GM12891 (cell line): ENCODE data around the gene PLCXD3.
"Not testable (repeated sequence)": the region's sequence is repeated elsewhere in the genome, so short reads cannot be mapped to it uniquely, and the experiment has no call there.

Experiments
- DNase-seq: peaks from one replicate; pipeline ENCODE4 v3.0.0; 2011; ENCODE audit warnings: low spot score; ENCODE audit not compliant: insufficient read length
- FAIRE-seq: peaks from 2 replicates; lab custom pipeline; 2011; peaks lifted over from hg19 to GRCh38; lab: Jason Lieb, UNC
- PAX5 ChIP-seq: IDR thresholded peaks from 2 replicates; pipeline ENCODE4 v1.6.1; 2011; ENCODE audit warnings: low read length, moderate library complexity, mild to moderate bottlenecking; ENCODE audit not compliant: insufficient read depth, severe bottlenecking
- POLR2A ChIP-seq: IDR thresholded peaks from 2 replicates; pipeline ENCODE4 v1.6.1; 2011; ENCODE audit warnings: low read depth, low read length, control low read depth
- POLR2AphosphoS5 ChIP-seq: IDR thresholded peaks from 2 replicates; pipeline ENCODE4 v1.6.1; 2011; ENCODE audit warnings: low read depth, low read length, control low read depth
- POU2F2 ChIP-seq: IDR thresholded peaks from 2 replicates; pipeline ENCODE4 v1.6.1; 2011; ENCODE audit warnings: low read depth, mild to moderate bottlenecking, control low read depth, low read length, moderate library complexity
- SPI1 ChIP-seq: IDR thresholded peaks from 2 replicates; pipeline ENCODE4 v1.6.1; 2011; ENCODE audit warnings: low read depth, low read length, control low read depth
- TAF1 ChIP-seq: IDR thresholded peaks from 2 replicates; pipeline ENCODE4 v1.6.1; 2011; ENCODE audit warnings: low read depth, low read length, control low read depth

Gene PLCXD3

DNA sequence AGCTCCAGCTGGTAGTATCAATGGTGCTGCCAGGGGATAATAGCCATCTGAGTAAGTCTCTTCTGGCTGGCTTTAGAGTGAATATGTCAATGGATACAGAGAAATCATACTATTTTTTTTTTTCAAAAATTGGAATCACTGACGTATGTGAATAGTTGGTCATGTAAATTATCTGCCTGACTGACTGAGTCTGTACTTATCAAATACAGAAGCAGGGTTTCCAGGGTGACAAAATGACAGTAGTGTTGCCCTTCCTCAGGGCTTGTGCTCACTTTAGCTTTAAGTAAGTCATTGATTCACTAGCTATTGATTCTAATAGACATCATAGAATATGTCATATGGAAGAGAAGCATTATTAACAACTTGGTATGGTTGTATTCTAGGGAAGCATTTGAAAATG is 171.1 kb downstream of the PLCXD3 start:
- no peak for DNase-seq
- TF ChIP-seq POU2F2 (no peak), POLR2AphosphoS5 (no peak), TAF1 (no peak), POLR2A (no peak), SPI1 (no peak), PAX5 (no peak)
- no peak for FAIRE-seq

DNA sequence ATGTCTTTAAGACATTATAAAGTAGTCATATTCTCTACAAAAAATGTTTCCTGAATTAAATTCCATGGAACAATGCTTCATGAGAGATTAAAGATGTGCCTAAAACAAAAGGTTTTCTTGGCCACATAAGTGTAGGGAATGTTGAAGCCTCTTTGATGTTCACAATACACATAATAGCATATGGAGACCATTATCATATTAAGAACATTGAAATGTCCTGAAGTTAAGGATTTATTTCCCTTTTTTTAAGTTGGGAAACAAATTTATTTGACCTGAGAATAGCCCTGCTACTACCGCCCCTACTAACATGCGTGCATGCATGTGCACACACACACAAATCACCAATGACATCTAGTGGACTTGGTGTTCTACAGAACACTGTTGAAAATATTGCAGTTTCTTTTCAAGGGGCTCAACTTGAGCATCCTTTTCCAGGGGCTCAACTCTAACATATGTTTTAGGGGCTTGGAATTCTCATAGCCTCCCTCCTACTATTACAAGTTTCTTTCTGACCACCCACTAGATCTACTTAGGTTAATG is 172.2 kb downstream of the PLCXD3 start:
- no peak for DNase-seq
- FAIRE-seq = no peak
- TF ChIP-seq POLR2AphosphoS5 (no peak), SPI1 (no peak), TAF1 (no peak), POLR2A (no peak), PAX5 (no peak), POU2F2 (no peak)

DNA sequence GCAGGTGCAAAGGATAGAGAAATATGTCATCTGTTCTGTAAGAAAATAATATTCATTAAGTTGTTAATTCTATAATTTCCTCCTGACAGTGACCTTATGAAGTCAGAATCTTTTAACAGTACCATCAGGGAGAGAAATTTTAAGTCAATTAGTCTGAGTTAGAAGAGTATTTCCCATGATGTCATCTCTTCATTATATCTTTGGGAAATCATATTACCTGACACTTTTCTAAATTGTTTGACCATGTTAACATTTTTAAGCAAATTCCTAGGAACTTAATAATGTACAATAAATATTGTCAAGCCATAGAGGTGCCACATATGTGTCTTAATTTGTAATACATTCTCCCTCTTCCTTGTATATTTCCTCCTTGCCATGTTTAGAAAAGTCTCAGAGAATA is 172.7 kb downstream of the PLCXD3 start:
- TF ChIP-seq POU2F2 (no peak), PAX5 (no peak), POLR2AphosphoS5 (no peak), TAF1 (no peak), POLR2A (no peak), SPI1 (no peak)
- DNase-seq = no peak
- no peak for FAIRE-seq

DNA sequence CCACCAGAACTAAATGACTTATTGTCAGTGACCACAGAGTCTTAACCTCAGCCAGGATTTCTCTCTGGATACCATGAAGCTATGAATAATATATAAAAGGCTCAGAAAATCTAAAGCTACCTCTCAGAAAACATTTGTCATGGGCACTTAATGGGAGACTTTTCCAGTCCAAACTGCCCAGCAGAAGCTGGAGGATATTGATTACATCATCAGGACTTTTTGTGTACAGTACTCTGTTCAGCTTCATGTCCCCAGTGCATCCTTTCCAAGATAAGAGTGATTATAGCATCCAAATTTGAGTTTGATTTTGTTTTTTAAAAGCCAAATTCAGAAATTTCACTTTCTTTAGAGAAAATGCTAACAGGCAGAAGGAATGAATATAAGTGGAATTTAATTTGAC is 173.2 kb downstream of the PLCXD3 start:
- DNase-seq (no peak), FAIRE-seq (no peak)
- TF ChIP-seq TAF1 (no peak), POLR2AphosphoS5 (no peak), SPI1 (no peak), POU2F2 (no peak), POLR2A (no peak), PAX5 (no peak)

DNA sequence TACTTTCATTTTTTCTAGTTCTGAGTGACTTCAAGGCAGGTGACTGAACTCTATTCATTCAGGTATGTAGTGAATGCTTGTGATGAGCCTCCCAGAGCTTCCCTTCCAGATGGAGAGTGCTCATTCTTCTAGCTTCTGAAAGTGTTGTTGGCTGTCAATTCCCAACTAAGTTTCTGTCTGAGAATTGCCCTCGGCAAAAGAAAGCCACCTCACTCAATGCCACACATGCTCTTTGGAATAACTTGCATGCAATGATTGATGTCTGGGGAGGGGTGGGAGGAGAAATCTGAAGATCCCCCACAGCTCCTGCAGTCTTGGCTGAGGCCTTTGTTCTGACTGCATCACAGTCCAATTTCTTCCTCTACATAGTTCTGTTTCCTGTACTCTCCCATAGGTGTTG is 173.9 kb downstream of the PLCXD3 start:
- DNase-seq (no peak), FAIRE-seq (no peak)
- no peak for TF ChIP-seq POLR2A
- no peak for TF ChIP-seq POLR2AphosphoS5
- no peak for TF ChIP-seq POU2F2

DNA sequence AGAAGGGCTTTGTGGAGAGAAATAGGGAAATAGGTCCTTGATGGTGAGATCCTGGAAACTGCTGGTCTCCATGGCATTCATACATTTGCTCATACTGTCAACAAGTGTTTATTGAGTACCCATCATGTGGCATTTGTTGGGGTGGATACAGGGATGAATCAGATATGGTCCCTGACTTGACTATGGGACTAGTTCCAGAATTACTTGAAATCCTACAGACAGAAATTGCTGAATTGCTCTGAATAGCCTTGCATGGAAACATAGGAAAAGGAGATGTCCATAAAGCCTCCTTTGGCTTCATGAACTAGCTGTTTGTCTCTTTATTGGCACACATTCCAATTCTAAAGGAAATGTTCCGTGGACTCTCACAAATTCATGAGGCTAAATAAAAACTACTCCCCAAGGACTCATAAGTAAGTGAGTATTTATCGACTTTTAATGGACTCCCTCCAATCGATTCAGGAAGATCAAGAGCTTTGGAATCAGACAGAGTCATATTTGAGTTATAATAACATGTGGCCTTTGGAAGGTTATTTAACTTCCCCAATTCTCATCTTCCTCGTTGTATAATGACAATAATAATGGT is 174.7 kb downstream of the PLCXD3 start:
- no peak for TF ChIP-seq PAX5
- FAIRE-seq (no peak), DNase-seq (no peak)

DNA sequence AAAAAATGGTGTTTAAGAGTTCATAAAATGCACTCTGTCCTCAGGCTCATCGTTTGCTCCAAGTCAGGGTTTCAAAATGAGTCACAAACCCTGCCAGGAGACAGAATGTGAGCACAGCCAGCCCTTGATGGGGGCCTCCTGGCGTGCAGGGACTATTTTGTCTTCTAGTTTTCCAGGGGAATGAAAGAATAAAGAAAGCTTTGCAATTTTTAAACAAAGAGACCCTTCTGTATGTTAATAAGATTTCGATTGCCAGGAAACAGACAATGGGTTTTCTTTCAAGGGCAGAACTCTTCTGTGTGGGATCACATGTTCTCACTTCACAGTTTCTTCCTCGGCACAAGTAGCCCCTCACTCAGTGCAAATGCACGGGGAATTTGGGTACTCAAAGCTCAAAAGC is 175.6 kb downstream of the PLCXD3 start:
- no peak for FAIRE-seq

DNA sequence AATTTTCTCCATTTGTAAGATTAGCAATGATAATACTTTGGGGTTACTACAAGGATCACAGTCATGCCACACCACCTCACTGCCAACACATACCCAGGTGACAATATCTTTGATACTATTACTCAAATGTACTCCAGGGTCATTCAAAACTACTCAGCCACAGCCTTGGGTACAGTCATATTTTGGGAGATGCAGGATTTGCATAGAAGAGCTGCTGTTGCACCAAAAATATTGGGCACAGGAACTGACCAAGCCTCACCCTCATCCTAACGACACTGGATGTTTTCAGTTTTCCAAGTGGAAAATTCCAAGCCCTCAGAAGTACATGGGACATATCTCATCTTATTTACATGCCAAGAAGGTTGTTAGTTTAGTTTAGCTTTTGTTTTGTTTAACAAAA is 176.2 kb downstream of the PLCXD3 start:
- FAIRE-seq (no peak), DNase-seq (no peak)
- TF ChIP-seq TAF1 (no peak), POLR2A (no peak)

More for the DNA sequence above, 175.6 kb downstream of the PLCXD3 start:
- DNase-seq = no peak
- TF ChIP-seq SPI1 (no peak), POLR2A (no peak), TAF1 (no peak), POLR2AphosphoS5 (no peak), POU2F2 (no peak), PAX5 (no peak)

DNA sequence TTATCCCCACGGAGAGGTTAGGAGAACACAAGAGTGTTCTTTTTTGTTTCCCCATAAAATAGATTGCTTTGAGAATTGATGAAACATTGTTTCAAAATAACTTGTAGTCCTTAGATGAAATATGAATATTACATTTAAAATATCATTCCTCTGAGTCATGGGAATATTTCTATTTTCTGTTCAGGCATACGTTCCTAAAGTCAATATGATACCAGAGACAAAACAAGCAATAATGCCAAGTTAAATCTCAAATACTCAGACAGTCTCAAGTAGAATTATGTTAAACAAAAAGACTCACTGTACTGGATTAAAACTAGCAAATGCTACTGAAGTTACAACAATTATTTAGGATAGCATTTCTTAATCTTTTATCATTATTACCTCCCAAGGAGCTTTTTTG is 185.3 kb downstream of the PLCXD3 start:
- FAIRE-seq (no peak), DNase-seq (no peak)
- TF ChIP-seq PAX5 (no peak), POU2F2 (no peak)

DNA sequence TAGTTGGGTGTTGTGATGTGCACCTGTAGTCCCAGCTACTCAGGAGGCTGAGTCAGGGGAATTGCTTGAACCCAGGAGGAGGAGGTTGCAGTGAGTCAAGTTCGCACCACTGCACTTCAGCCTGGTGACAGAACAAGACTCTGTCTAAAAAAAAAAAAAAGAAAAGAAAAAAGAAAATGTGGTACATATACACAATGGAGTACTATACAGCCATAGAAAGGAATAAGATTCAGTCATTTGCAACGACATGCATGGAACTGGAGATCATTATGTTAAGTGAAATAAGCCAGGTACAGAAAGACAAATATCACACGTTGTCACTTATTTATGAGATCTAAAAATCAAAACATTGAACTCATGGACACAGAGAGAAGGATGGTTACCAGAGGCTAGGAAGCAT is 187.6 kb downstream of the PLCXD3 start:
- DNase-seq, FAIRE-seq: not testable (repeated sequence)

DNA sequence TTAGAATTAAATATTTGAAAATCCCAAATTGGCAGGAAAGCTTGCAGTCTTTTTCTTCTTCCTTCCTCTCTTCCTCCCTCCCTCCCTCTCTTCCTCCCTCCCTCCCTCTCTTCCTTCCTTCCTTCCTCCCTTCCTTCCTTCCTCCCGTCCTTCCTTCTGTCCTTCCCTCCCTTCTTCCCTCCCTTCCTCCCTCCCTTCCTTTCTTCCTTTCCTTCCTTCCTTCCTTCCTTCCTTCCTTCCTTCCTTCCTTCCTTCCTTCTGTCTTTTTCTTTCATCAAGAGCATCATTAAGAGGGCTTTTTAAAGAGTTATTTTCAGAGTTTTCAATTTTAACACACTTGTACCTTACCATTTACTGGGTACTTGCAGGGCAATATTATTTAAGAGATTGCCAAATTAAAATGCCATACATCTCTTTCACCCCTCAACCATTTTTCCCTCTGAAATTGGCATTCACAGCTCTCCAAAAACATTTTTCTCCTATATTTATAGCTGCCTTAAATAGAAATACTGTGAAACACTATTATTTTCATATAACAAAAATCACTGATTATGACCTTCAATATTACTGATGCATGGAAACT is 197.8 kb downstream of the PLCXD3 start:
- TF ChIP-seq PAX5 = no peak
- TF ChIP-seq TAF1 = no peak
- no peak for TF ChIP-seq SPI1
- TF ChIP-seq POLR2AphosphoS5 = no peak
- no peak for TF ChIP-seq POU2F2
- no peak for TF ChIP-seq POLR2A
- FAIRE-seq (no peak), DNase-seq (no peak)
